GM18498 (cell line): ENCODE results near the gene TAF1C.

Experiments used
- ATAC-seq: cut with Tn5 transposase; IDR thresholded peaks from one replicate; pipeline ENCODE4 v1.9.1; 2021; ENCODE audit warnings: mild to moderate bottlenecking, moderate library complexity; ENCODE audit not compliant: unreplicated experiment

The TAF1C gene

GRCh38 chr16:84161037-84161436 lies 25.8 kb downstream of the TAF1C start:
- no peak for ATAC-seq

GRCh38 chr16:84159800-84160199 lies 27.1 kb downstream of the TAF1C start:
- ATAC-seq, result no peak

- no peak for ATAC-seq
Measured at GRCh38 chr16:84159007-84159406, 27.9 kb downstream of the TAF1C start.

DNA sequence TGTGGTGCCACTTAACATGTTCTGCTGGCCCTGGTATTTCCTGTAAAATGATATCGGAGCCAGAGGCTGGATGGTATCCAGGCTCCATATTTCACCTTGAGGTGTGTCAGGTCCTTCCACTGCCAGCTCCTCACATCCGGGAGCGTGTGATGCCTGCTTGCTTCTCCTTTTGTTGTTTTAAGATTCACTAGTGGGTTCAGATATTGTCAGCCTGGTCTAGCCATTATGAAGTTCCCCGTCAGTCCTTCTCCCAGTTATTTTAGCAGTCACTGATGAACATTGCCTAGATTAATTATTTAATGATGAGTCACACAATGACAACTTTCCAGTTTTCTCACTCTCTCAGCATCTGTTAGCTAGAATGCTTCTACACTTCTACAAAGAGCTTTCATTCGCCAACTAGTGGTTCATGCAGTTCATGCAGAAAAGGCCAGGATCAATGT lies 30.5 kb downstream of the TAF1C start:
- no peak for ATAC-seq

GRCh38 chr16:84155771-84156170 lies 31.1 kb downstream of the TAF1C start:
- no peak for ATAC-seq

DNA sequence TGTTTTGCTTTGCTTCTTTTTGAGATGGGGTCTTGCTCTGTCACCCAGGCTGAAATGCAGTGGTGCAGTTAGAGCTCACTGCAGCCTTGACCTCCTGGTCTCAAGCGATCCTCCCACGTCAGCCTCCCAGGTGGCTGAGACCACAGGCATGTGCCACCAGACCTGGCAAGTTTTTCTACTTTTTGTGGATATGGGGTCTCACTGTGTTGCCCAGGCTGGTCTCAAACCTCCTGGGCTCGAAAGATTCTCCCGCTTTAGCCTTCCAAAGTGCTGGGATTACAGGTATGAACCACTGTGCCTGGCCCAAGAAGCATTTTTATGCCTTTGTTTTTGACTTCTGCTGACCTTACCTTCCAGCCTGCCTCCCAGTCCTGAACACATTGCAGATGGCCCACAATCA lies 31.6 kb downstream of the TAF1C start:
- ATAC-seq, result no peak

DNA sequence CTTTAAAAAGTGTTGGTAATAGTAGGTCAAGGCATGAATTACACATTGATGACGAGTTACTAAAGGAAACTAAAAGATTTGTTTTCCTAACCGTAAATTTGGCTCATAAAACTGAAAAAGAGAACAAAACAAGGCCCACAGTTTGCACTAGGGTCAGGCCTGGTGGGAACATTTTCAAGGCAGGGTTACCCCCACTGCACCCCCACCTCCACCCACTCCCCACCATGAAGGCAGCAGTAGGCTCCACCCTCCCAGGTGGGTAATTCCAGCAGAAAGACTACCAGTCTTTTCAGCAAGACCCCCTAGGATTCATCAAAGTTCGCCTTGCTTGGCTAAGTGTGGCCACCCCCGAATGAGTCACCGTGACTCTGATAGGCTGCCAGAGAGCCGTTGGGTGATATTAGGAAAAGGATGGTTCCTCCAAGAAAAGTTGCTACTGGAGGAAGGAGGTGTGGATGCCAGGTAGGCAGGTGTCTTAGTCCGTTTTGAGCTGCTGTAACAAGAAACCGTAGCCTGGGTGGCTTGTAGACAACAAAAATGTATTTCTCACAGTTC lies 33.1 kb downstream of the TAF1C start:
- no peak for ATAC-seq

DNA sequence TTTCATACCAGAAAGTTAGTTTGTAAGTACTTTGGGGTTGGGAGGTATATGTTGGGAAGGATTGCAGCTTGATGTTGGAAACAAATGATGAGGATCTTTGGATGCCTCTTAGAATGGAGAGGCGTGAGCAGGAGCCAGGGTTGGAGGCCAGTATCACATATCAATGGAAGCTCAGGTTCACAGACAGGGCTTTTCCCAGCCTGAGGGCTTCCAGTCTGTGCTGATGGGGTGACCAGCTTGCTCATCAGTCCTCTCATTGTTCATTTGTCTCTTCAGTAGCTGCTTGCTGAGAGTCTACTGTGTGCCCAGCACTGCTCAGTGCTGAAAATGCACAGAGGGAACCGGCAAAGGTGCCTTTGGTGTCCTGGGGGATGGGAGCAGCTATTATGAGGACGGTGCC lies 35.9 kb downstream of the TAF1C start:
- ATAC-seq, result no peak

DNA sequence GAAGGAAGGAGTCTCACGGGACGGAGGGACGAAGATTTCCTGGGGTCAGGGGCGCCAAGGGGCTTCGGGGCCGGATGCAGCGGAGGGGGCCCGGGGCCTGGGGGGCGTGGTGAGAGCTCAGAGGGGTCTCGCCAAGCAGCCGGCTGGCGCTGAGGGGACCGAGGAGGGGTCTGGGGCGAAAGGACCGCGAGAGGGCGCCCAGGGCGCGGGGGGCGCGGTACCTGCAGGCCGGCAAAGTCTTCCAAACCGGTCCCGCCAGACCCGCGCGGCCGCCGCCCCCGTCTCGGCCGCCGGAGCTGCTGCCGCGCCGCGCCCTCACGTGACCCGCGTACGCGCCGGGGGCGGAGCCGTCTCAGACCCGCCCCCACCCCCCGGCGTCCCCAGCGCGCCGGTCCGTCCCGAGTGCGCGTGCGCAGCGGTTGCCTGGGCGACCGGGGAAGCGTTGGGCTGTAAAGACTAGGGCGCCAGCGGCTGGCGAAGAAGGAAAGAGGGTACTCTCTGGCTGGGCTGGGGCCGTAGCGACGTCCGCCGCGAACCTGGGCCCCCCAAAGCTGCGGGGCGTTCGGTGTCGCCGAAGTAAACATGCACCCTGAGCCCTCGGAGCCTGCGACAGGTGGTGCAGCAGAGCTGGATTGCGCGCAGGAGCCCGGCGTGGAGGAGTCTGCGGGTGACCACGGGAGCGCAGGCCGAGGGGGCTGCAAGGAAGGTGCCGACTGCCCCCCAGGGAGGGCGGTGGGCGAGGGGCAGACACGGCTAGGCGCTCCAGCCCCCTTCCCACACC lies 41.8 kb downstream of the TAF1C start, which contains the start of the genes DNAAF1 and HSDL1:
TSS of gene DNAAF1 (plus strand) at position 450 of the 781 bp plus-strand sequence. CDS start at position 583, 133 bp downstream.
TSS of gene HSDL1 (minus strand) at position 319 of the 781 bp plus-strand sequence. CDS start 13,856 bp downstream, outside the sequence.
- ATAC-seq, result peak; percentile 83

DNA sequence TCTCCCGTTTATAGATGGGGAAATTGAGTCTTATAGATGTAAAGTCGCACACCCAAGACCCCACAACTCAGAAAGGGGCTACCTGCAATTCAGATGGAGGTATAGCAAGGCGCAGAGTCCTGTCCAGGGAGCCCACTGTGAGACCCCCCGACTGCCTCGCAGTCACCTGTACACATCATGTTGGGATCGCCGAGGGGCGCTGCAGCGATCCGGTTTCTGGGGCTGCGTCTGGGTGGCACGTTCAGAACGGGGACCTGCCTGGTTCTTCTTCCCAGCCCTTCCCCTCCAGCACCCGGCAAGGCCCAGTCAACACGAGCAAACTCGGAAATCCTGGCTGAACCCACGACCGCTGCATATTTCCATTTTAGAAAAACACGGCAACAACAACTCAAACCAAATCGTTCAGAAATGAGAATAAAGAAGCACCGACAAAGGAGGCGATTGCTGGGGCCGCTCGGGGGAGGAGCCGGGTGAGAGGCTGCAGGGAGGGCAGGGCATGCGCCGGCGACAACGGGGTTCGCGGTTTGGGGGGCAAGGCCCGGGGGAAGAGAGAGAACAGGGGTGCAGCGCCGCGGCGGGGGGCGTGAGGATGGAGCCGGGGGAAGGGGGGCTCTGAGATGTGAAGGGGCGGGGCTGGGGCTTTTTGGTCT lies 42.5 kb downstream of the TAF1C start:
- peak; percentile 25 for ATAC-seq

DNA sequence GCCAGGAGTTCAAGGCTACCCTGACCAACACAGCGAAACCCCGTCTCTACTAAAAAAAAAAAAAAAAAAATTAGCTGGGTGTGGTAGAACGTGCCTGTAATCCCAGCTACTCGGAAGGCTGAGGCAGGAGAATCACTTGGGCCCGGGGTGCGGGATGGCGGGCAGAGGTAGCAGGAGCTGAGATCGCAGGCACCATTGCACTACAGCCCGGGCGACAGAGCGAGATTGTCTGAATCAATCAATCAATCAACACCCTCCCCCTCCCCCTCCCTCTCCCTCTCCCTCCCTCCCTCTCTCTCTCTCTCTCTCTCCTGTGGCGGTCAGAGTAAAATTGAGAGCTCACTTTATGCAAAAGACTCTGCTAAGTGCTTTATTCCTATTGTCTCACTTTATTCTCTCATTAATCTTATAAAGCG lies 43.1 kb downstream of the TAF1C start:
- ATAC-seq, result no peak

DNA sequence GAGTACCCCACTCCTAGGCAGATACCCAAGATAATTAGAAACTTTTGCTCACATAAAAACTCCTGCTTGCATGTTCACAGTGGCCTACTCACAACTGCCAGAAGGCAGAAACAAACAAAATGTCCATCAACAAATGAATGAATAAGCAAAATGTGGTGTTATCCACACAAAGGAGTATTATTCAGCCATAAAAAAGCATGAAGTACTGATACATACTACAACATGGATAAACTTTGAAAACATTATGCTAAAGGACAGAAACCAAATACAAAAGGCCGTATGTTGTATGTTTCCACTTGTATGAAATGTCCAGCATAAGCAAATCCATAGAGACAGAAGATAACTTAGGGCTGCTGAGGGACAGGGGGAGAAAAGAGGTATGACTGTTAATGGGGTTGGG lies 43.8 kb downstream of the TAF1C start:
- ATAC-seq, result no peak

DNA sequence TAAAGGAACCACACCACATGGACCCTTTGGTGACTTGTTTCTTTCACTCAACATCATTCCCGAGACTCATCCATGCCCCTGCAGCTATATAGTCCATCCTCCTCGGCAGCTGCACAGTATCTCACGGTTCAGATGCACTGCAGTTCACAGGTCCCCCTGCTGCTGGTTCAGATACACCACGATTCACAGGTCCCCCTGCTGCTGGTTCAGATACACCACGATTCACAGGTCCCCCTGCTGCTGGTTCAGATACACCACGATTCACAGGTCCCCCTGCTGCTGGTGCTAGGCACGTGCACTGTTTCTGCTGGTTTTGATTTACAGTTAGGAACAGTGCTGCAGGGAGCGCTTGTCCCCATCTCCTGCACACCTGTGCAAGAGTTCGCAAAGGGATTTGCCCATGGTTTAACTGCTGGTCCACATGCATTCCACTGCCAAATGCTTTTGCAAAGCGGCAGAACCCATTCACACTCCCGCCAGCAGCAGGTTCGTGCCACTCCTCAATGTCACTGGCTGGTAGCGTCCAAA lies 45.6 kb downstream of the TAF1C start:
- no peak for ATAC-seq

GRCh38 chr16:84139628-84140258 lies 47.1 kb downstream of the TAF1C start:
- no peak for ATAC-seq

DNA sequence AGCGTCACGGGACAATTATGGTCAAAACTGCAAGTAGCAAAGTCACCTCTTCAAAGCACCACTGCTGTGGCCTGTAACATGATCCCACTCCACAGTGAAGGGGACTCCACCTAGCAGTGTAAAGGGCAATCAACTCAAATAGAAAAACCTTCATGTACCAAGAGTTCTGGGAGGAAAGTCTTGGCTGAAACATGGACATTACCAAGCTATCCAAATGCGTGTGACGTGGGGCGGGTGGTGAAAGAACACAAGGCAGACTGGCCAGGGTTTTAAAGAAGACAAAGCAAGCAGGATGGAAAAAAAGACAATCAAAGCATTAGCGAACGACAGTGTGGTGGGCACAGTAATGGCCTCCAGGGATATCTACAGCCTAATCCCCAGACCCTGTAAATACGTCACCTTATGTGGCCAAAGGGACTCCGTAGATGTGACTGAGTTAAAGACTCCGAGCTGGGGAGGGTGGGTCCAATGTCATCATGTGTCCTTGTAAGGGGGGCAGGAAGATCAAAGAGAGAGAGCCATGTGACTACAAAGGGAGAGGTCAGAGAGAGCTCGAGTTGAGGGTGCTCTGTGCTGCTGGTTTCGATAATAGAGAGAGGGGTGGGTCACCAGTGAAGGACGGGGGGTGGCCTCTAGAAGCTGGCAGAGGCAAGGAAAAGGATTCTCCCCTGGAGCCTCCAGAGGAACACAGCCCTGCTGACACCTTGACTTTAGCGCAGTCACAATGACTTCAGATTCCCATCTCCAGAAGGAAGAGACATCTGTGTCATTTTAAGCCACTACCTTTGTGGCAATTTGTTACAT lies 47.8 kb downstream of the TAF1C start:
- ATAC-seq, result peak; percentile 82

- no peak for ATAC-seq
Measured at GRCh38 chr16:84138500-84138823, 48.4 kb downstream of the TAF1C start.

DNA sequence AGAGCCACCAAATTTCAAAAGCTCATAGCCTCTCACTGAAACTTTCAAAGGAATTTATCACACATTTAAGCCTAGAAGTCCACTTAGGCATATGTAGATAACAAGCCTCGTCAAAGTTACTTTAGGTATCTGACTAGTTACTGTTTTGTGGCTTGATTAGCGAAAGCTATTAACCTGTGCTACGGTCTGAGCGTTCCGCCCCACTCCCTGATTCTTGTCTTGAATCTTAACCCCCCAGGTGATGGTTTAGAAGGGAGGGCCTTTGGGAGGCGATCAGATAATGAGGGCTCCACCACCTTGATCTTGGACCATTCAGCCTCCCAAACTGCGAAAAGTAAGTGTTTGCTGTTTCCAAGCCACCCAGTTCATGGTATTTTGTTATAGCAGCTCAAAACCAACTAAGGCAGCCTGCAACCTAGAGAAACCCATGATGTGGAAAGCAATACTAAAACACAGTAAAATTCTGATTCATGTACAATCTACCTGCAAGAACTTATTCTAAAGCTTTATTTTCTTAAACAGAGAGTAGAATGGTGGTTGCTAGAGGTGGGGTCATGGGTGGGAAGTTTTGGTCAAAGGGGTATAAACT lies 49.0 kb downstream of the TAF1C start:
- no peak for ATAC-seq

- no peak for ATAC-seq
Measured at GRCh38 chr16:84137287-84137686, 49.6 kb downstream of the TAF1C start.

- no peak for ATAC-seq
Measured at GRCh38 chr16:84136331-84137125, 50.3 kb downstream of the TAF1C start.
